Fibroblast of lung (primary cell): Measurements from ENCODE around the gene NSMCE3. TPM values are rescaled to one million over a fixed set of nuclear protein-coding genes. Genes with fewer than 3 reads are reported as not detected.

ENCODE experiments used
- DNase-seq, 2 donors: peaks; one replicate each; pipeline versions ENCODE4 v3.0.0 to v3.0.0-alpha.2; 2010; ENCODE audit warnings: low read depth in 2 of 2
- H2AFZ ChIP-seq: 2 replicates; pipeline ENCODE4 v1.5.1; 2012; ENCODE audit warnings: low read length, control low read depth, inconsistent platforms
- H3K27ac ChIP-seq: 2 replicates; pipeline ENCODE4 v1.5.1; 2011; ENCODE audit warnings: low read length, control low read depth; ENCODE audit not compliant: insufficient read depth
- H3K27me3 ChIP-seq: 2 replicates; pipeline ENCODE4 v1.5.1; 2011; ENCODE audit warnings: mild to moderate bottlenecking, low read length; ENCODE audit not compliant: control insufficient read depth, insufficient read depth
- H3K36me3 ChIP-seq: 2 replicates; pipeline ENCODE4 v1.5.1; 2011; ENCODE audit warnings: low read length; ENCODE audit not compliant: control insufficient read depth, insufficient read depth
- H3K4me1 ChIP-seq: 2 replicates; pipeline ENCODE4 v1.5.1; 2011; ENCODE audit warnings: low read length; ENCODE audit not compliant: control insufficient read depth, insufficient read depth; ENCODE audit errors: extremely low read depth
- H3K4me2 ChIP-seq: 2 replicates; pipeline ENCODE4 v1.5.1; 2011; ENCODE audit warnings: low read length, control low read depth; ENCODE audit not compliant: insufficient read depth; ENCODE audit errors: extremely low read depth
- H3K4me3 ChIP-seq, 4 experiments: fragments of 200-600 bp in 1 of 4; sonication (generic) in 1 of 4; replicated peaks in 1 of 4; 2 replicates each; pipeline ENCODE4 v1.5.1; 2011 to 2016; ENCODE audit warnings: low read length in 4 of 4, low read depth in 3 of 4, mild to moderate bottlenecking in 3 of 4, control low read depth in 2 of 4, inconsistent platforms in 1 of 4, mixed read lengths in 1 of 4; ENCODE audit not compliant: insufficient read depth in 1 of 4; ENCODE audit errors: control extremely low read depth in 1 of 4
- H3K79me2 ChIP-seq: 2 replicates; pipeline ENCODE4 v1.5.1; 2012; ENCODE audit warnings: mild to moderate bottlenecking, low read length, inconsistent platforms; ENCODE audit not compliant: control insufficient read depth, insufficient read depth
- H3K9ac ChIP-seq: 2 replicates; pipeline ENCODE4 v1.5.1; 2011; ENCODE audit warnings: mild to moderate bottlenecking, low read length, control low read depth; ENCODE audit not compliant: insufficient read depth
- H3K9me3 ChIP-seq: 2 replicates; pipeline ENCODE4 v1.5.1; 2012; ENCODE audit warnings: low read depth, low read length; ENCODE audit not compliant: control insufficient read depth, insufficient read depth
- H4K20me1 ChIP-seq: 2 replicates; pipeline ENCODE4 v1.5.1; 2011; ENCODE audit warnings: low read length; ENCODE audit not compliant: control insufficient read depth, insufficient read depth; ENCODE audit errors: extremely low read depth
- CTCF ChIP-seq, 2 donors: IDR thresholded peaks in 1 of 2; conservative IDR thresholded peaks in 1 of 2; 1 replicate in 1 of 2; 2 replicates in 1 of 2; pipeline ENCODE4 v1.5.1; 2011 to 2012; ENCODE audit warnings: low read length in 2 of 2, control low read depth in 1 of 2, inconsistent platforms in 1 of 2, low read depth in 1 of 2, mild to moderate bottlenecking in 1 of 2
- EZH2 ChIP-seq: IDR thresholded peaks from 2 replicates; pipeline ENCODE4 v1.5.1; 2012; ENCODE audit warnings: low read length, control low read depth, mild to moderate bottlenecking; ENCODE audit errors: missing control alignments
- polyA minus RNA-seq: library from RNA; depleted of rRNA, polyadenylated mRNA; stranded (reverse); fragments of >200 nt; gene quantifications from 2 replicates; pipeline ENCODE4 v1.2.3, GENCODE V29; 2011; ENCODE audit warnings: low replicate concordance
- polyA plus RNA-seq, 2 donors: library from polyadenylated mRNA; depleted of rRNA in 1 of 2; stranded (reverse) in 1 of 2; unstranded in 1 of 2; fragments of >200 nt; gene quantifications; 2 replicates each; pipeline ENCODE4 v1.2.1, GENCODE V29; 2011 to 2012; ENCODE audit warnings: missing spikeins in 1 of 2
- total RNA-seq: library from RNA; depleted of rRNA; stranded (reverse); fragments of >200 nt; gene quantifications from 2 replicates; pipeline ENCODE4 v1.2.1, GENCODE V29; 2014

NSMCE3 gene
- total RNA-seq (7.2 and 8.8 TPM in 2 replicates), polyA plus RNA-seq (7.2 TPM in 2 replicates), polyA minus RNA-seq (4.3 and 5.3 TPM in 2 replicates)
- 5.6 and 6.4 TPM in 2 replicates for polyA plus RNA-seq (2012)

GRCh38 chr15:29269485-29270168, at the start of gene NSMCE3:
TSS of gene NSMCE3 (minus strand) at chr15:29269822. CDS start at chr15:29269705, 117 bp downstream.
- Histone ChIP-seq H3K36me3 (no peaks in the 10 kb centered on the region), H3K9me3 (no peaks in the 10 kb centered on the region), H3K4me3 (peak within 1 kb of the TSS; percentile 84 to 95 (median 90)), H3K4me2 (peak within 1 kb of the TSS; percentile 94), H4K20me1 (peaks cover 3% of the 10 kb centered on the region), H3K9ac (peak within 1 kb of the TSS; percentile 88), H3K27ac (peak within 1 kb of the TSS; percentile 81), H2AFZ (peak within 1 kb of the TSS; percentile 91), H3K79me2 (peaks cover 13% of the 10 kb centered on the region), H3K4me1 (no peaks in the 10 kb centered on the region), H3K27me3 (no peaks in the 10 kb centered on the region)
- peak; percentile 87 to 89 for DNase-seq
- TF ChIP-seq CTCF (conservative IDR thresholded peaks at IDR 0.05 in 1 of 2, IDR thresholded peaks at IDR 0.05 in 1 of 2; ENCODE audit: low read depth in 1 of 2, low read length in 2 of 2): no peak

GRCh38 chr15:29316422-29316821, 46.8 kb upstream of the NSMCE3 start:
- no peak overlapping the region for H2AFZ ChIP-seq
- no peak overlapping the region for H3K27ac ChIP-seq
- no peaks in the 10 kb centered on the region for H3K36me3 ChIP-seq
- H3K4me3 ChIP-seq: no peak overlapping the region
- H3K79me2 ChIP-seq: no peaks in the 10 kb centered on the region
- H3K4me2 ChIP-seq: no peak overlapping the region
- no peaks in the 10 kb centered on the region for H3K9me3 ChIP-seq
- H4K20me1 ChIP-seq: no peaks in the 10 kb centered on the region
- H3K4me1 ChIP-seq: no peaks in the 10 kb centered on the region
- H3K9ac ChIP-seq: no peak overlapping the region
- no peaks in the 10 kb centered on the region for H3K27me3 ChIP-seq
- TF ChIP-seq EZH2 (no peak), CTCF (conservative IDR thresholded peaks at IDR 0.05 in 1 of 2, IDR thresholded peaks at IDR 0.05 in 1 of 2; ENCODE audit: low read depth in 1 of 2, low read length in 2 of 2) (no peak)
- DNase-seq: no peak

- H2AFZ ChIP-seq: no peak overlapping the region
- no peak overlapping the region for H3K9ac ChIP-seq
- no peak for TF ChIP-seq EZH2
- no peak for TF ChIP-seq CTCF (conservative IDR thresholded peaks at IDR 0.05 in 1 of 2, IDR thresholded peaks at IDR 0.05 in 1 of 2; ENCODE audit: low read depth in 1 of 2, low read length in 2 of 2)
- no peaks in the 10 kb centered on the region for H3K27me3 ChIP-seq
- peak; percentile 58 to 75 for DNase-seq
- no peak overlapping the region for H3K4me3 ChIP-seq
- H3K27ac ChIP-seq: no peak overlapping the region
- H3K79me2 ChIP-seq: no peaks in the 10 kb centered on the region
- H3K4me2 ChIP-seq: no peak overlapping the region
- no peaks in the 10 kb centered on the region for H4K20me1 ChIP-seq
- H3K4me1 ChIP-seq: no peaks in the 10 kb centered on the region
- H3K36me3 ChIP-seq: no peaks in the 10 kb centered on the region
- no peaks in the 10 kb centered on the region for H3K9me3 ChIP-seq
Observed at GRCh38 chr15:29312387-29312786, 42.8 kb upstream of the NSMCE3 start.
